ENCODE results near the gene ARHGAP45. TPM values are rescaled to one million over a fixed set of nuclear protein-coding genes. Genes with fewer than 3 reads are reported as not detected.

ARHGAP45 gene
- total RNA-seq, 1 experiment from 2014 or later: 45.3 TPM

GRCh38 chr19:1087813-1088415 is 20.9 kb downstream of the ARHGAP45 start:
- TSS peak; percentile 15 for BruUV-seq (replicated peaks)
- H3K27ac ChIP-seq (ENCODE audit: low read length): no peak overlapping the region
- ATAC-seq: no peak

GRCh38 chr19:1088416-1089010 is 21.5 kb downstream of the ARHGAP45 start:
- Histone ChIP-seq H2AFZ (ENCODE audit: low read length) (no peak overlapping the region), H3K9me3 (ENCODE audit: low read length) (no peaks in the 10 kb centered on the region), H3K27me3 (ENCODE audit: low read length) (no peaks in the 10 kb centered on the region), H4K20me1 (ENCODE audit: low read length) (peaks cover under 1% of the 10 kb centered on the region; the same call in 1 of the 2 replicates), H3K9me2 (replicated peaks; ENCODE audit: low read length) (no peaks in the 10 kb centered on the region), H3K4me3 (ENCODE audit: low read length) (no peak overlapping the region), H3F3A (ENCODE audit: low read length, unreplicated experiment) (no peaks in the 10 kb centered on the region), H3K9ac (ENCODE audit: low read length) (no peak overlapping the region), H3K4me2 (ENCODE audit: low read length) (no peak overlapping the region), H3K36me3 (ENCODE audit: low read depth, low read length) (no peaks in the 10 kb centered on the region), H3K4me1 (ENCODE audit: insufficient read depth, low read length) (no peaks in the 10 kb centered on the region), H3K79me2 (ENCODE audit: low read length) (peaks cover 13% of the 10 kb centered on the region), H3K27ac (ENCODE audit: low read length) (no peak overlapping the region)
- ChIA-PET POLR2A (ENCODE audit: unreplicated experiment) (no interaction called here), CTCF (no interaction called here)
- BruUV-seq (replicated peaks): no TSS peak
- no peak for ATAC-seq
- TF ChIP-seq CTCF (conservative IDR thresholded peaks at IDR 0.05; ENCODE audit: low read depth, low read length) (no peak), EZH2 (IDR thresholded peaks at IDR 0.05; ENCODE audit: low read length, unreplicated experiment) (no peak), EZH2phosphoT487 (IDR thresholded peaks at IDR 0.05; ENCODE audit: borderline replicate concordance, low read length) (no peak)
- DNase-seq: no peak
- intact Hi-C loops (cut with micrococcal nuclease): no loop called here

More at GRCh38 chr19:1087813-1088415, 20.9 kb downstream of the ARHGAP45 start:
- Histone ChIP-seq H3K4me1 (ENCODE audit: insufficient read depth, low read length) (no peaks in the 10 kb centered on the region), H3K9me2 (replicated peaks; ENCODE audit: low read length) (no peaks in the 10 kb centered on the region), H3K4me2 (ENCODE audit: low read length) (no peak overlapping the region), H3K9me3 (ENCODE audit: low read length) (no peaks in the 10 kb centered on the region), H3K36me3 (ENCODE audit: low read depth, low read length) (no peaks in the 10 kb centered on the region), H3K27me3 (ENCODE audit: low read length) (no peaks in the 10 kb centered on the region), H3K4me3 (ENCODE audit: low read length) (no peak overlapping the region), H4K20me1 (ENCODE audit: low read length) (no peaks in the 10 kb centered on the region), H2AFZ (ENCODE audit: low read length) (no peak overlapping the region), H3F3A (ENCODE audit: low read length, unreplicated experiment) (no peaks in the 10 kb centered on the region), H3K79me2 (ENCODE audit: low read length) (peaks cover 7% of the 10 kb centered on the region), H3K9ac (ENCODE audit: low read length) (no peak overlapping the region)
- no peak for DNase-seq
- intact Hi-C loops (cut with micrococcal nuclease): no loop called here
- TF ChIP-seq EZH2 (IDR thresholded peaks at IDR 0.05; ENCODE audit: low read length, unreplicated experiment) (no peak), EZH2phosphoT487 (IDR thresholded peaks at IDR 0.05; ENCODE audit: borderline replicate concordance, low read length) (no peak), CTCF (conservative IDR thresholded peaks at IDR 0.05; ENCODE audit: low read depth, low read length) (no peak)
- POLR2A ChIA-PET (ENCODE audit: unreplicated experiment): no interaction called here
- CTCF ChIA-PET: no interaction called here

- Histone ChIP-seq H3K4me1 (ENCODE audit: insufficient read depth, low read length) (peaks cover 7% of the 10 kb centered on the region; the same call in 1 of the 2 replicates), H3K4me3 (ENCODE audit: low read length) (no peak overlapping the region), H3K79me2 (ENCODE audit: low read length) (peaks cover 20% of the 10 kb centered on the region), H3K27ac (ENCODE audit: low read length) (no peak overlapping the region), H3K9me2 (replicated peaks; ENCODE audit: low read length) (no peaks in the 10 kb centered on the region), H3K27me3 (ENCODE audit: low read length) (no peaks in the 10 kb centered on the region), H3K9ac (ENCODE audit: low read length) (no peak overlapping the region), H4K20me1 (ENCODE audit: low read length) (peaks cover 8% of the 10 kb centered on the region; the same call in 1 of the 2 replicates), H2AFZ (ENCODE audit: low read length) (no peak overlapping the region), H3F3A (ENCODE audit: low read length, unreplicated experiment) (no peaks in the 10 kb centered on the region), H3K36me3 (ENCODE audit: low read depth, low read length) (no peaks in the 10 kb centered on the region), H3K4me2 (ENCODE audit: low read length) (no peak overlapping the region), H3K9me3 (ENCODE audit: low read length) (no peaks in the 10 kb centered on the region)
- ChIA-PET POLR2A (ENCODE audit: unreplicated experiment) (no interaction called here), CTCF (no interaction called here)
- DNase-seq (no peak), ATAC-seq (no peak)
- intact Hi-C loops (cut with micrococcal nuclease): no loop called here
- no peak for TF ChIP-seq EZH2phosphoT487 (IDR thresholded peaks at IDR 0.05; ENCODE audit: borderline replicate concordance, low read length)
- no peak for TF ChIP-seq CTCF (conservative IDR thresholded peaks at IDR 0.05; ENCODE audit: low read depth, low read length)
- TF ChIP-seq EZH2 (IDR thresholded peaks at IDR 0.05; ENCODE audit: low read length, unreplicated experiment): no peak
- BruUV-seq (replicated peaks): no TSS peak
Observed at GRCh38 chr19:1089126-1089771, 22.3 kb downstream of the ARHGAP45 start.
